Vagina (tissue), 2 donors: ENCODE measurements around the gene TREML1. TPM values are rescaled to one million over a fixed set of nuclear protein-coding genes. Genes with fewer than 3 reads are reported as not detected.

Source experiments
- DNase-seq, 2 donors: peaks; one replicate each; pipeline ENCODE4 v3.0.0-alpha.2; 2017; ENCODE audit errors: extremely low spot score in 2 of 2
- H3K27ac ChIP-seq: fragments of 200-600 bp; sonication (generic); one replicate; pipeline ENCODE4 v1.5.1; 2019
- H3K27me3 ChIP-seq: fragments of 200-600 bp; sonication (generic); one replicate; pipeline ENCODE4 v1.5.1; 2019
- H3K36me3 ChIP-seq, 2 donors: fragments of 200-600 bp; sonication (generic); one replicate each; pipeline ENCODE4 v1.5.1; 2017 to 2019
- H3K4me1 ChIP-seq: fragments of 200-600 bp; sonication (generic); one replicate; pipeline ENCODE4 v1.5.1; 2019
- H3K4me3 ChIP-seq, 2 donors: fragments of 200-600 bp; sonication (generic); 1 replicate in 1 of 2; 2 replicates in 1 of 2; pipeline ENCODE4 v1.5.1; 2016 to 2019
- H3K9me3 ChIP-seq: fragments of 200-600 bp; sonication (generic); one replicate; pipeline ENCODE4 v1.5.1; 2019
- POLR2A ChIP-seq, 2 donors: fragments of 450-650 bp; IDR thresholded peaks; one replicate each; pipeline ENCODE4 v1.6.1; 2017; ENCODE audit warnings: antibody characterized with exemption in 2 of 2, mild to moderate bottlenecking in 2 of 2, moderate library complexity in 2 of 2
- POLR2AphosphoS5 ChIP-seq, 2 donors: sonication (generic); formaldehyde crosslinking; IDR thresholded peaks; one replicate each; pipeline ENCODE4 v1.9.0; 2017; ENCODE audit warnings: antibody characterized with exemption in 2 of 2, mild to moderate bottlenecking in 2 of 2, low read depth in 1 of 2; ENCODE audit not compliant: insufficient read depth in 1 of 2
- intact Hi-C: fragments of 100-400 bp; cut with DNase I; formaldehyde crosslinking; loops from one replicate; pipeline ENCODE4 v1.15.1; 2023
- total RNA-seq: library from RNA; depleted of rRNA; stranded (reverse); fragments of >200 nt; gene quantifications from one replicate; pipeline ENCODE4 v1.2.3, GENCODE V29; 2016
- TF ChIP-seq, protein P1 (sequence below), 3 experiments: fragments of 450-650 bp in 2 of 3; fragments of 200-600 bp in 1 of 3; sonication (generic) in 1 of 3; IDR thresholded peaks; one replicate each; pipeline ENCODE4 v1.5.1; 2017 to 2019; ENCODE audit warnings: antibody characterized with exemption in 3 of 3, mild to moderate bottlenecking in 2 of 3, moderate library complexity in 2 of 3

Gene TREML1
- total RNA-seq, 1 donor from 2014 or later = not detected

DNA sequence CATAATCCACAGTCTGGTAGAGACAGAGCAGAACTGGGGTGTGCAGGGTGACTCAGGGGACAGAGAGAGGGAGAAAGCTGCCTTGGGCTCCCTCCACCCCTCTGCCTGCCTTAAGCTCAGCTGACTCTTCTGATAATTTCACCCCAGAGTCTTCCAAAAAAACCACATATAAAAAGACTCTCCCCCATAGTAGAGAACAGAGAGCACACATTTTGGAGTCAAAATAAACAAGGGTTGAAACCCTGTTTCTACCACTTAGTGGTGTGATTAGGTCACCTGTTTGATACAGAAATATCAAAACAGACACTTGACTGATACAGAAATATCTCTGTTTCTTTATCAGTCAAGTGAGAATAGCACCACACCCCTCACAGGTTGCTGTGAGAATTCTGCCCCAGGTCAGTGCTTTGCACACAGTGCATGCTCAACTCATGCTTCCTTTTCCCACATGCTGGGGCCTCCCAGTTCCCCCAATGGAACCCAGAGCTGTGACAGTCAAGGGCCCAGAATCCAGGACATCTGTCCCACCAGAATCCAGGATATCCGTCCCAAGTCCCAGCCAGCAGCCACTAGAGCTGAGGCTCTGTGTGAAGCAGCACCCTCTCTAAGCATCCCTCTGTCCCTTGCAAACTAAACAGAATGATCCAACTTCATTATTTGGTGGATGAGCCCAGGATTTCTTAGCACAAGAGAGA is 45.6 kb upstream of the TREML1 start:
- H3K9me3 ChIP-seq = no peaks in the 10 kb centered on the region
- no peak overlapping the region for H3K4me3 ChIP-seq
- H3K36me3 ChIP-seq = no peaks in the 10 kb centered on the region
- H3K4me1 ChIP-seq = no peaks in the 10 kb centered on the region
- DNase-seq = peak in 1 of 2 donors; percentile 64
- no peak overlapping the region for H3K27ac ChIP-seq
- TF ChIP-seq POLR2A (IDR thresholded peaks at IDR 0.05) = no peak
- TF ChIP-seq POLR2AphosphoS5 (IDR thresholded peaks at IDR 0.05; ENCODE audit: insufficient read depth in 1 of 2, low read depth in 1 of 2) = no peak
- TF ChIP-seq, protein P1, sequence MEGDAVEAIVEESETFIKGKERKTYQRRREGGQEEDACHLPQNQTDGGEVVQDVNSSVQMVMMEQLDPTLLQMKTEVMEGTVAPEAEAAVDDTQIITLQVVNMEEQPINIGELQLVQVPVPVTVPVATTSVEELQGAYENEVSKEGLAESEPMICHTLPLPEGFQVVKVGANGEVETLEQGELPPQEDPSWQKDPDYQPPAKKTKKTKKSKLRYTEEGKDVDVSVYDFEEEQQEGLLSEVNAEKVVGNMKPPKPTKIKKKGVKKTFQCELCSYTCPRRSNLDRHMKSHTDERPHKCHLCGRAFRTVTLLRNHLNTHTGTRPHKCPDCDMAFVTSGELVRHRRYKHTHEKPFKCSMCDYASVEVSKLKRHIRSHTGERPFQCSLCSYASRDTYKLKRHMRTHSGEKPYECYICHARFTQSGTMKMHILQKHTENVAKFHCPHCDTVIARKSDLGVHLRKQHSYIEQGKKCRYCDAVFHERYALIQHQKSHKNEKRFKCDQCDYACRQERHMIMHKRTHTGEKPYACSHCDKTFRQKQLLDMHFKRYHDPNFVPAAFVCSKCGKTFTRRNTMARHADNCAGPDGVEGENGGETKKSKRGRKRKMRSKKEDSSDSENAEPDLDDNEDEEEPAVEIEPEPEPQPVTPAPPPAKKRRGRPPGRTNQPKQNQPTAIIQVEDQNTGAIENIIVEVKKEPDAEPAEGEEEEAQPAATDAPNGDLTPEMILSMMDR (IDR thresholded peaks at IDR 0.05) = no peak
- no peaks in the 10 kb centered on the region for H3K27me3 ChIP-seq
- intact Hi-C loops = no loop called here

DNA sequence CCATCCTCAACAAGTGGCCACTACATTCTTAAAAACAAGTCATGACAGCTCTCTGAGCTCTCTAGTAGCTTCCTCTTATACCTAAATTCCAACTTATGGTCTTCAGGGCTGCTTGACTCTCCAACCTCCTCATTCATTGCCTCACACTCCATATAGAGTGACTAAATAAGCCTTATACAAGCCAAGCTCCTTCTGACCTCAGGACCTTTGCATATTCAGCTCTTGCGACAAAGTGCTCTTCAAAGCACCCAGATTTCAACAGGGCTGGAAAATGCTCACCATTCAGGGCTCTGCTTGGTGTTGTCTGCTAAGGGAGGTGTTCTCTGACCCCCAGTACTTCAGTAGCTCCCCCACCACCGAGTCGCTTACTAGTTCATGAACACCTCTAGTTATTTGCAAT is 43.1 kb upstream of the TREML1 start:
- Histone ChIP-seq H3K36me3 (no peaks in the 10 kb centered on the region), H3K9me3 (no peaks in the 10 kb centered on the region), H3K27ac (no peak overlapping the region), H3K4me3 (no peak overlapping the region), H3K4me1 (no peaks in the 10 kb centered on the region), H3K27me3 (no peaks in the 10 kb centered on the region)
- intact Hi-C loops = no loop called here
- no peak for TF ChIP-seq POLR2A (IDR thresholded peaks at IDR 0.05)
- DNase-seq = peak in 1 of 2 donors; percentile 44

DNA sequence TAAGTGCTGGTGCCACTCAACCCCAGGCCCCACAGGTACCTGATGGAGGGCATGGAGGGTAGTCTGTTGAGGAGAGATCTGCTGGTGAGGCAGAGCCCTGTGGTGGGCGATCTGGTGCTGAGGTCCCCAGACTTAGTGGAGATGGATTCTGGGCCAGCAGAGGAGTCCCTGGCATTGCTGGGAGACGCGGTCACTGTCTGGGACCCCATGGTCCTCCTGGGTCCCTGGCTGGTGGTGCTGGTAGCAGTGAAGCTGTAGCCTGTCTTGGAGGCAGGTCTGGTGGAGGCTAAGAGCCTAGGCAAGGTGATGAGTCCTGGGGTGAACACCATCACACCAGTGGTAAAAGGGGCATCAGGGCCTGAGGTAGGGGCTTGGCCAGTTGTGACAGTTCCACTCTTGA is 40.2 kb upstream of the TREML1 start:
- no peak overlapping the region for H3K27ac ChIP-seq
- H3K4me3 ChIP-seq = no peak overlapping the region
- TF ChIP-seq POLR2A (IDR thresholded peaks at IDR 0.05) (no peak), POLR2AphosphoS5 (IDR thresholded peaks at IDR 0.05; ENCODE audit: insufficient read depth in 1 of 2, low read depth in 1 of 2) (no peak)
- TF ChIP-seq, protein P1 (IDR thresholded peaks at IDR 0.05) = no peak
- H3K9me3 ChIP-seq = no peaks in the 10 kb centered on the region
- intact Hi-C loops = no loop called here
- H3K4me1 ChIP-seq = no peaks in the 10 kb centered on the region
- no peaks in the 10 kb centered on the region for H3K27me3 ChIP-seq
- DNase-seq = no peak
- H3K36me3 ChIP-seq = no peaks in the 10 kb centered on the region

DNA sequence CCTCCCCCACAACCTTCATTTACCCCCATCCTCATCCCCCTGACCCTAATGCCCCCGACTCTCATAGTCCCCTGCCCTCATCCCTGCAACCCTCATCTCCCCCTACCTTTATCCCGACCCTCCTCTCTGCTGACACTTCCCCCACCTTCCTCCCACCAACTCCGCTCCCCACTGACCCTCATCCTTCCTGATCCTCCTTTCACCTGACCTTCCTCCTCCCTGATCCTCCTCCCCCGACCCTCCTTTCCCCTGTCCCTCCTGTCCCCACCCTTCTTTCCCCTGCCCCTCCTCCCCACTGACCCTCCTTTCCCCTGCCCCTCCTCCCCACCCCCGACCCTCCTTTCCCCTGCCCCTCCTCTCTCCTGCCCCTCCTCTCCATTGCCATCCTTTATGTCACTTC is 39.7 kb upstream of the TREML1 start:
- H3K4me1 ChIP-seq = no peaks in the 10 kb centered on the region
- no peak overlapping the region for H3K4me3 ChIP-seq
- DNase-seq = peak in 1 of 2 donors; percentile 18
- no peak overlapping the region for H3K27ac ChIP-seq
- intact Hi-C loops = no loop called here
- H3K36me3 ChIP-seq = no peaks in the 10 kb centered on the region
- H3K27me3 ChIP-seq = no peaks in the 10 kb centered on the region
- TF ChIP-seq POLR2AphosphoS5 (IDR thresholded peaks at IDR 0.05; ENCODE audit: insufficient read depth in 1 of 2, low read depth in 1 of 2) (no peak), POLR2A (IDR thresholded peaks at IDR 0.05) (no peak)
- TF ChIP-seq, protein P1 (IDR thresholded peaks at IDR 0.05) = no peak
- H3K9me3 ChIP-seq = no peaks in the 10 kb centered on the region

DNA sequence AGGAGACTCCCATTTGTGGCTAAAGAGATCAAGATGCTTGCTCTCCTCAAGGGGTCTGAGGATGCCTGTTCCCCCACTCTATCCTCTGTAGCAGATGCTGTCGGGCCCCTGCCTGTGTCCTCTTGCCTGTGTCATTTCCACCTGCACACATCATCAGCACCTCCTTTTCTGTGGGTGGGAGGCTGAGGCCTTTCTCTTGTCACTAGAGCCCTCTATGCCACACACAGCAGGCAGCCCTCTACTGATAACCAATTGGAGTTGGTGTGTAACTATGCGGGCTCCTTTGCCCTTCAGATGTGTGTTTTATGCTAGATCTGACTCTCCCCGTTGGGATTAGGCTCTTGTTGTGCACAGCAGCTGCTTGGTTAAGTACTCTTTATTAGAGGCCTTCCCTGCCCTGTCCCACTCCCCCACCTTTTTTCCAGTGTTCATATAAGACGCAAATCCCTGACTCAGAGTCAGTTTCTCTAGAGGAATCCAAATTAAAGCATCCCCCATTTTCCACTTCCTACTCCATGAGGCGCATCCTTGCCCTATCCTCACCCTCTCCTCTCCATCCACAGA is 39.1 kb upstream of the TREML1 start:
- Histone ChIP-seq H3K27ac (no peak overlapping the region), H3K4me1 (no peaks in the 10 kb centered on the region), H3K4me3 (no peak overlapping the region), H3K36me3 (no peaks in the 10 kb centered on the region), H3K9me3 (no peaks in the 10 kb centered on the region), H3K27me3 (no peaks in the 10 kb centered on the region)
- DNase-seq = peak in 1 of 2 donors; percentile 44
- intact Hi-C loops = no loop called here
- TF ChIP-seq POLR2A (IDR thresholded peaks at IDR 0.05) (no peak), POLR2AphosphoS5 (IDR thresholded peaks at IDR 0.05; ENCODE audit: insufficient read depth in 1 of 2, low read depth in 1 of 2) (no peak)
- TF ChIP-seq, protein P1 (IDR thresholded peaks at IDR 0.05) = no peak
